PC-9 (cell line): ENCODE results near the gene KRT15. TPM values are rescaled to one million over a fixed set of nuclear protein-coding genes. Genes with fewer than 3 reads are reported as not detected.

Experiments used
- BruUV-seq: library from RNA; stranded (reverse); fragments of 400-500 nt; replicated peaks from 2 replicates; lab custom pipeline; 2021; lab: Mats Ljungman, UMichigan
- CTCF ChIA-PET: fragments of 300-600 bp; sonication (Branson Sonifier 250); formaldehyde crosslinking; loops from one replicate; lab custom pipeline; 2022; ENCODE audit warnings: antibody characterized with exemption; lab: Charles Lee
- POLR2A ChIA-PET: fragments of 300-600 bp; sonication (Branson Sonifier 250); formaldehyde crosslinking; loops from one replicate; lab custom pipeline; 2022; ENCODE audit warnings: antibody characterized with exemption; ENCODE audit not compliant: unreplicated experiment; lab: Charles Lee
- DNase-seq, 2 experiments: peaks; one replicate each; pipeline versions ENCODE4 v3.0.0 to v3.0.0-alpha.2; 2015 to 2022; ENCODE audit warnings: mixed read lengths in 1 of 2
- H2AFZ ChIP-seq: fragments of 200-600 bp; sonication (generic); 2 replicates; pipeline ENCODE4 v1.8.1; 2017; ENCODE audit warnings: antibody characterized with exemption
- H3F3A ChIP-seq: fragments of 200-600 bp; sonication (generic); 2 replicates; pipeline ENCODE4 v1.8.1; 2017; ENCODE audit warnings: antibody characterized with exemption, mild to moderate bottlenecking, low read depth; ENCODE audit not compliant: insufficient read depth
- H3K27ac ChIP-seq: fragments of 200-600 bp; sonication (generic); 2 replicates; pipeline ENCODE4 v1.6.1; 2016; ENCODE audit warnings: mixed run types
- H3K27me3 ChIP-seq: fragments of 200-600 bp; sonication (generic); 2 replicates; pipeline ENCODE4 v1.6.1; 2016; ENCODE audit warnings: low read depth, mixed run types; ENCODE audit not compliant: insufficient read depth
- H3K36me3 ChIP-seq: fragments of 200-600 bp; sonication (generic); 2 replicates; pipeline ENCODE4 v1.6.1; 2016; ENCODE audit warnings: low read depth, mixed run types
- H3K4me1 ChIP-seq: fragments of 200-600 bp; sonication (generic); replicated peaks from 2 replicates; pipeline ENCODE4 v1.6.1; 2016; ENCODE audit warnings: mixed run types; ENCODE audit not compliant: insufficient read depth
- H3K4me2 ChIP-seq: fragments of 200-600 bp; sonication (generic); 2 replicates; pipeline ENCODE4 v1.6.1; 2017; ENCODE audit warnings: mixed run types
- H3K4me3 ChIP-seq: fragments of 200-600 bp; sonication (generic); 2 replicates; pipeline ENCODE4 v1.6.1; 2016; ENCODE audit warnings: mixed run types
- H3K79me2 ChIP-seq: fragments of 200-600 bp; sonication (generic); 2 replicates; pipeline ENCODE4 v1.6.1; 2017; ENCODE audit warnings: low read depth, mixed run types
- H3K9me2 ChIP-seq: fragments of 200-600 bp; sonication (generic); 2 replicates; pipeline ENCODE4 v1.8.1; 2017; ENCODE audit warnings: mild to moderate bottlenecking; ENCODE audit not compliant: insufficient read depth
- H3K9me3 ChIP-seq: fragments of 200-600 bp; sonication (generic); 2 replicates; pipeline ENCODE4 v1.8.1; 2016; ENCODE audit warnings: low read depth; ENCODE audit not compliant: insufficient read depth
- H4K20me1 ChIP-seq: fragments of 200-600 bp; sonication (generic); 2 replicates; pipeline ENCODE4 v1.8.1; 2017; ENCODE audit not compliant: insufficient read depth
- CTCF ChIP-seq: fragments of 200-600 bp; sonication (generic); conservative IDR thresholded peaks from 2 replicates; pipeline ENCODE4 v1.6.1; 2017; ENCODE audit warnings: mixed run types, antibody characterized with exemption, mild to moderate bottlenecking, moderate library complexity
- EZH2 ChIP-seq: fragments of 200-600 bp; sonication (generic); IDR thresholded peaks from 2 replicates; pipeline ENCODE4 v1.8.0; 2017; ENCODE audit warnings: antibody characterized with exemption, low read depth
- intact Hi-C: fragments of 100-400 bp; cut with micrococcal nuclease; formaldehyde crosslinking; loops from one replicate; pipeline ENCODE4 v1.10.0; 2022; ENCODE audit not compliant: unreplicated experiment
- total RNA-seq: library from RNA; stranded (reverse); gene quantifications from 2 replicates; pipeline ENCODE4 v1.2.3, GENCODE V29; 2021

KRT15 gene
- total RNA-seq, 1 experiment from 2014 or later, result 41.9 TPM

DNA sequence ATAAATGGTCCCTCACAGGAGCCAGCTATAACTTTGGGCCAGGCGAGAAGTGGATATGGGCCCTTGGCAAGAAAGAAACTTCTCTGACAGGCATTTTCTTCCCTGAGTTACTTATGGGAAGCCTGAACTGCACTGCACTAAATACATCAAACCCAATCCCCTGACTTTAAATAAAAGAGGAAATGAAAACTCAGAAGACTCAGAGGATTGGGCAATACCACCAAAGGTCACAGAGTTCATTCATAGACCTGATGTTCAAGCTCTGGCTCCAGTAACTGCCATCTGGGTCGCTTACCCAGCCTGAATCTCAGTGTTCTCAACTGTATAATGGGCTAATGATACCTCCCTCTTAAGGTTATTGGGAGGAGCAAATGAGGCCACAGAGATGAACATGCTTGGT is 38.6 kb downstream of the KRT15 start:
- Histone ChIP-seq H3K4me2 (no peak overlapping the region), H3K36me3 (no peaks in the 10 kb centered on the region), H2AFZ (no peak overlapping the region), H3K27me3 (no peaks in the 10 kb centered on the region), H3K4me3 (no peak overlapping the region), H3K9me2 (no peaks in the 10 kb centered on the region), H3K4me1 (no peaks in the 10 kb centered on the region), H3K9me3 (no peaks in the 10 kb centered on the region), H3F3A (no peaks in the 10 kb centered on the region), H3K27ac (no peak overlapping the region), H3K79me2 (no peaks in the 10 kb centered on the region), H4K20me1 (no peaks in the 10 kb centered on the region)
- intact Hi-C loops, result no loop called here
- ChIA-PET CTCF (no interaction called here), POLR2A (no interaction called here)
- BruUV-seq, result no TSS peak
- DNase-seq, result no peak
- TF ChIP-seq EZH2 (no peak), CTCF (no peak)

- Histone ChIP-seq H3F3A (no peaks in the 10 kb centered on the region), H3K27me3 (no peaks in the 10 kb centered on the region), H3K36me3 (no peaks in the 10 kb centered on the region), H3K9me2 (no peaks in the 10 kb centered on the region), H3K4me2 (no peak overlapping the region), H3K4me3 (no peak overlapping the region), H3K4me1 (no peaks in the 10 kb centered on the region), H2AFZ (no peak overlapping the region), H3K9me3 (no peaks in the 10 kb centered on the region), H4K20me1 (no peaks in the 10 kb centered on the region), H3K79me2 (no peaks in the 10 kb centered on the region), H3K27ac (no peak overlapping the region)
- ChIA-PET POLR2A (no interaction called here), CTCF (no interaction called here)
- TF ChIP-seq CTCF (no peak), EZH2 (no peak)
- DNase-seq, result no peak
- no TSS peak for BruUV-seq
- intact Hi-C loops, result no loop called here
These were observed 40.5 kb downstream of the KRT15 start for GRCh38 chr17:41478237-41478636.

- DNase-seq, result no peak
- no TSS peak for BruUV-seq
- intact Hi-C loops, result no loop called here
- Histone ChIP-seq H3F3A (no peaks in the 10 kb centered on the region), H4K20me1 (no peaks in the 10 kb centered on the region), H3K9me3 (no peaks in the 10 kb centered on the region; the same call in 1 of the 2 replicates), H2AFZ (no peak overlapping the region), H3K36me3 (no peaks in the 10 kb centered on the region), H3K27ac (no peak overlapping the region), H3K4me2 (no peak overlapping the region), H3K4me3 (no peak overlapping the region), H3K79me2 (no peaks in the 10 kb centered on the region), H3K4me1 (no peaks in the 10 kb centered on the region), H3K9me2 (no peaks in the 10 kb centered on the region), H3K27me3 (no peaks in the 10 kb centered on the region)
- TF ChIP-seq EZH2, result no peak
- TF ChIP-seq CTCF, result no peak
- ChIA-PET CTCF (no interaction called here), POLR2A (no interaction called here)
These were observed 41.5 kb downstream of the KRT15 start for GRCh38 chr17:41476866-41477815.
